Testis (tissue), 2 donors: Measurements from ENCODE around the gene FSTL1.

Experiments
- CTCF ChIP-seq, 3 experiments: fragments of 450-650 bp in 2 of 3; fragments of 200-600 bp in 1 of 3; sonication (generic) in 1 of 3; IDR thresholded peaks; one replicate each; pipeline ENCODE4 v1.5.1; 2016 to 2019; ENCODE audit warnings: antibody characterized with exemption in 3 of 3, mild to moderate bottlenecking in 2 of 3, moderate library complexity in 1 of 3
- POLR2A ChIP-seq: fragments of 450-650 bp; IDR thresholded peaks from one replicate; pipeline ENCODE4 v1.6.1; 2017; ENCODE audit warnings: antibody characterized with exemption, mild to moderate bottlenecking, moderate library complexity

DNA sequence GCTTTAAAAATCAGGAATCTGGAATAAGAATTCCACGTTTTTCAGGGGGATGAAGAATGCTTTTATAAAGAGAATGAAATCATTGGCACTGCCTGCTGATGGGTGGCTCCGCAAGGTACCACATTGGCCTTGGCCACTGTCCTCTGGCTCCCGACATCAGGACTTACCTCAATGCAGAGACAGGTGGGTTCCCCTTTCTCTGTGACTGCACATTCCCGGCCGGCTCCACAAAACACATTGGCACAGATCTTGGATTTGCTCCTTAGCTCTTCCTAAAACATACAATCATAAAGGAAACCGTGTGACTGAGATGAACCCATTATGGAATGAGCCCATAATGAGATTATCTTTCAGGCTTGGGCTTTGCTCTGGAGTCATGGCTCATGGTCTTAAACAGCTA, 35.0 kb downstream of the FSTL1 start:
- TF ChIP-seq POLR2A: no peak
- no peak for TF ChIP-seq CTCF (IDR thresholded peaks at IDR 0.05)
